ENCODE measurements around the gene CTBP1. TPM values are rescaled to one million over a fixed set of nuclear protein-coding genes. Genes with fewer than 3 reads are reported as not detected.

The CTBP1 gene
- total RNA-seq, 1 experiment from 2014 or later, result 223 TPM

GRCh38 chr4:1255699-1256098, 6.8 kb upstream of the CTBP1 start:
- ATAC-seq (no peak), DNase-seq (no peak)
- Histone ChIP-seq H3K4me1 (ENCODE audit: insufficient read depth, low read length) (no peaks in the 10 kb centered on the region), H3K27ac (ENCODE audit: low read length) (no peak overlapping the region), H3F3A (ENCODE audit: low read length, unreplicated experiment) (no peaks in the 10 kb centered on the region), H3K27me3 (ENCODE audit: low read length) (no peaks in the 10 kb centered on the region), H3K4me2 (ENCODE audit: low read length) (no peak overlapping the region), H3K36me3 (ENCODE audit: low read depth, low read length) (no peaks in the 10 kb centered on the region), H3K9me2 (replicated peaks; ENCODE audit: low read length) (no peaks in the 10 kb centered on the region), H2AFZ (ENCODE audit: low read length) (no peak overlapping the region), H3K9ac (ENCODE audit: low read length) (no peak overlapping the region), H3K79me2 (ENCODE audit: low read length) (0 out of 2 replicates have a peak, but pooled peaks cover under 1% of the 10 kb centered on the region), H3K4me3 (ENCODE audit: low read length) (no peak overlapping the region), H3K9me3 (ENCODE audit: low read length) (no peaks in the 10 kb centered on the region), H4K20me1 (ENCODE audit: low read length) (no peaks in the 10 kb centered on the region)
- CTCF ChIA-PET, result no interaction called here
- BruUV-seq (replicated peaks), result no TSS peak
- TF ChIP-seq CTCF (conservative IDR thresholded peaks at IDR 0.05; ENCODE audit: low read depth, low read length) (no peak), EZH2 (IDR thresholded peaks at IDR 0.05; ENCODE audit: low read length, unreplicated experiment) (no peak), EZH2phosphoT487 (IDR thresholded peaks at IDR 0.05; ENCODE audit: borderline replicate concordance, low read length) (no peak)
- intact Hi-C loops (cut with micrococcal nuclease), result no loop called here
- POLR2A ChIA-PET (ENCODE audit: unreplicated experiment), result no interaction called here

- ChIA-PET CTCF (no interaction called here), POLR2A (ENCODE audit: unreplicated experiment) (no interaction called here)
- no peaks in the 10 kb centered on the region for H3K9me3 ChIP-seq (ENCODE audit: low read length)
Observed at GRCh38 chr4:1255151-1255550, 6.2 kb upstream of the CTBP1 start.

More at GRCh38 chr4:1255151-1255550, 6.2 kb upstream of the CTBP1 start:
- Histone ChIP-seq H2AFZ (ENCODE audit: low read length) (no peak overlapping the region), H3F3A (ENCODE audit: low read length, unreplicated experiment) (no peaks in the 10 kb centered on the region), H4K20me1 (ENCODE audit: low read length) (no peaks in the 10 kb centered on the region), H3K4me2 (ENCODE audit: low read length) (no peak overlapping the region), H3K9me2 (replicated peaks; ENCODE audit: low read length) (no peaks in the 10 kb centered on the region), H3K36me3 (ENCODE audit: low read depth, low read length) (no peaks in the 10 kb centered on the region), H3K79me2 (ENCODE audit: low read length) (peaks cover 5% of the 10 kb centered on the region), H3K4me1 (ENCODE audit: insufficient read depth, low read length) (0 out of 2 replicates have a peak, but pooled peaks cover 1% of the 10 kb centered on the region), H3K4me3 (ENCODE audit: low read length) (no peak overlapping the region), H3K27me3 (ENCODE audit: low read length) (no peaks in the 10 kb centered on the region), H3K27ac (ENCODE audit: low read length) (no peak overlapping the region), H3K9ac (ENCODE audit: low read length) (no peak overlapping the region)
- DNase-seq (no peak), ATAC-seq (no peak)
- no TSS peak for BruUV-seq (replicated peaks)
- intact Hi-C loops (cut with micrococcal nuclease), result no loop called here
- TF ChIP-seq EZH2phosphoT487 (IDR thresholded peaks at IDR 0.05; ENCODE audit: borderline replicate concordance, low read length) (no peak), EZH2 (IDR thresholded peaks at IDR 0.05; ENCODE audit: low read length, unreplicated experiment) (no peak), CTCF (conservative IDR thresholded peaks at IDR 0.05; ENCODE audit: low read depth, low read length) (no peak)

All from PC-3 (cell line).